ENCODE data around the gene KRT35. TPM values are rescaled to one million over a fixed set of nuclear protein-coding genes. Genes with fewer than 3 reads are reported as not detected.

Gene KRT35
- total and polyA plus RNA-seq, 7 donors, result not detected

- no peaks in the 10 kb centered on the region for H3K36me3 ChIP-seq
- H3K27me3 ChIP-seq, result no peaks in the 10 kb centered on the region
- no peak overlapping the region for H3K27ac ChIP-seq
- no peak overlapping the region for H3K4me3 ChIP-seq
- WGBS, 2 donors, result 94 to 96% methylated on average over 10 of the region's 10 CpGs
- no peak for TF ChIP-seq POLR2A (IDR thresholded peaks at IDR 0.05)
- no peak for TF ChIP-seq EP300 (IDR thresholded peaks at IDR 0.05)
- TF ChIP-seq CTCF (IDR thresholded peaks at IDR 0.05), result no peak
- no peak for TF ChIP-seq POLR2AphosphoS5 (IDR thresholded peaks at IDR 0.05)
- intact Hi-C loops (cut with DNase I), result no loop called here
- H3K9me3 ChIP-seq, result no peaks in the 10 kb centered on the region
- H3K4me1 ChIP-seq, result no peaks in the 10 kb centered on the region
- no peak for DNase-seq
Observed at GRCh38 chr17:41480581-41480980, 370 bp downstream of the KRT35 start.

- Histone ChIP-seq H3K36me3 (no peaks in the 10 kb centered on the region), H3K4me3 (no peak overlapping the region), H3K4me1 (no peaks in the 10 kb centered on the region), H3K27me3 (no peaks in the 10 kb centered on the region), H3K9me3 (no peaks in the 10 kb centered on the region), H3K27ac (no peak overlapping the region)
- intact Hi-C loops (cut with DNase I), result no loop called here
- no peak for DNase-seq
- TF ChIP-seq EP300 (IDR thresholded peaks at IDR 0.05) (no peak), POLR2AphosphoS5 (IDR thresholded peaks at IDR 0.05) (no peak), CTCF (IDR thresholded peaks at IDR 0.05) (no peak), POLR2A (IDR thresholded peaks at IDR 0.05) (no peak)
- 38 to 60% methylated on average over 2 of the region's 2 CpGs for WGBS, 2 donors
Observed at GRCh38 chr17:41480136-41480535, 815 bp downstream of the KRT35 start.

DNA sequence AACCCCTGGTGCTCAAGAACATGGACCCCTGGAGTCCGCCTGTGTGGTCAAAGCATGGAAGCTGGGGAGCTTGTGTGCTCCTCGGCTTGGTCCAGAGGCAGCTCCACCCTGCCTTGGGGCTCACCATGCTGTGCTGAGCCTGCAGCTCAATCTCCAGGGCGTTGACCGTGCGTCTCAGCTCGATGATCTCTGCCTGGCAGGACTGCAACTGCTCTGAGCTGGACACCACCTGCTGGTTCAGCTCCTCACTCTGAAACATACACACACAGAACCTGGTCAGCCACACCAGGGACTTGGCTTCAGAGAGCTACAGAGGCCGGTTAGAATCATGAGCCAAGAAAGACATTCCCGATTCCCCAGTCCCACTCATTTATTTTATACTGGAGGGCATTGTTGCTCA, 2.7 kb downstream of the KRT35 start:
- Histone ChIP-seq H3K36me3 (no peaks in the 10 kb centered on the region), H3K9me3 (no peaks in the 10 kb centered on the region), H3K4me3 (no peak overlapping the region), H3K4me1 (no peaks in the 10 kb centered on the region), H3K27me3 (no peaks in the 10 kb centered on the region), H3K27ac (no peak overlapping the region)
- DNase-seq, result no peak
- 90 to 92% methylated on average over 8 of the region's 8 CpGs for whole genome bisulfite sequencing, 2 donors
- intact Hi-C loops (cut with DNase I), result no loop called here
- no peak for TF ChIP-seq POLR2A (IDR thresholded peaks at IDR 0.05)
- no peak for TF ChIP-seq POLR2AphosphoS5 (IDR thresholded peaks at IDR 0.05)
- no peak for TF ChIP-seq CTCF (IDR thresholded peaks at IDR 0.05)
- TF ChIP-seq EP300 (IDR thresholded peaks at IDR 0.05), result no peak

DNA sequence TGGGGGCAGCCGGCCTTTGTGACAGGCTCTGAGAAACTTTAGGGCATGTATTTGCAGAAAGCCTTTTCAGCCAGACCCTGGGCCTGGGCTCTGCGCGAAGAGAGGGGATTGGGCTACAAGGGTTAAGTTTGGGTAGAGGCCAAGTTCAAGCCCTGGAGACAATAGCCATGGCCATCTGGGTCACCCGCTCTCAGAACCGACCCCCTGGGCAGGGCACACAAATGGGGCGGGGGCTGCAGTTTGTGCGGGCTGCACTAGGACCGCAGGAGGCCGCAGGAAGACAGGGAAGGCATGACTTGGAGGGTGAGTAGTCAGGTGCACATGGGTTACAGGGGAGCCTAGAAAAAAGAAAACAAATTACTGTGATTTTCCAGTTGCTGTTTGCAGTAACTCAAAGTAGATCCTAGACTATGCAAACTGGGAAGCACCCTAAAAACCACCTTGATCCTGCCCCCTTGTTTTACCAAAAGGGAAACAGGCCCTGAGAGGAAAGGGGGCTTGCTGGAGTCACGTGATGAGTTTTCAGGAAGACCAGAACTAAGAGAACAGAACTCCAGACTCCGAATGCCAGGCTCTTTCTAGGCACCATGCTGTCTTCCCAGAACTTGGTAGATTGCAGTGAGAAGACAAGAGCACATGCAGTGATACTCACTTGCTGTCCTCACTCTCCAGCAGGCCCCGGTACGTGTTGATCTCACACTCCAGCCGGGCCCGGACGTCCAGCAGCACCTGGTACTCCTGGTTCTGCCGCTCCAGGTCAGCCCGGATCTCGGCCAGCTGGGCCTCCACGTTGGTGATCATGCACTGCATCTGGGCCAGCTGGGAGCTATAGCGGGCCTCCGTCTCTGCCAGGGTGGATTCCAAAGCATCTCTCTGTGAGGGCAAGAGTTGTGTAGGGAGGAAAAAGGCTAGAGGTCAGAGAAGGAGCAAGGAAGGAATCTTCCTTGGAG, 3.8 kb downstream of the KRT35 start:
- no peak for DNase-seq
- 91 to 92% methylated on average over 22 of the region's 22 CpGs for WGBS, 2 donors
- no peaks in the 10 kb centered on the region for H3K4me1 ChIP-seq
- no peak overlapping the region for H3K4me3 ChIP-seq
- H3K27me3 ChIP-seq, result no peaks in the 10 kb centered on the region
- intact Hi-C loops (cut with DNase I), result no loop called here
- H3K36me3 ChIP-seq, result no peaks in the 10 kb centered on the region
- TF ChIP-seq CTCF (IDR thresholded peaks at IDR 0.05), result no peak
- TF ChIP-seq POLR2A (IDR thresholded peaks at IDR 0.05), result no peak
- no peak for TF ChIP-seq POLR2AphosphoS5 (IDR thresholded peaks at IDR 0.05)
- no peak for TF ChIP-seq EP300 (IDR thresholded peaks at IDR 0.05)
- no peaks in the 10 kb centered on the region for H3K9me3 ChIP-seq
- no peak overlapping the region for H3K27ac ChIP-seq
